PC-3 (cell line): ENCODE results near the gene HDAC8. TPM values are rescaled to one million over a fixed set of nuclear protein-coding genes. Genes with fewer than 3 reads are reported as not detected.

Experiments
- ATAC-seq: fragments of 200-7000 bp; cut with Tn5 transposase; 2 replicates; pipeline ENCODE4 v1.9.1; 2020; ENCODE audit warnings: mild to moderate bottlenecking, moderate library complexity
- BruUV-seq: library from RNA; stranded (reverse); fragments of 400-500 nt; replicated peaks from 2 replicates; lab custom pipeline; 2021; lab: Mats Ljungman, UMichigan
- CTCF ChIA-PET: fragments of 300-600 bp; sonication (Branson Sonifier 250); formaldehyde crosslinking; loops from one replicate; lab custom pipeline; 2022; ENCODE audit warnings: antibody characterized with exemption; lab: Charles Lee
- POLR2A ChIA-PET: fragments of 300-600 bp; sonication (Branson Sonifier 250); formaldehyde crosslinking; loops from one replicate; lab custom pipeline; 2022; ENCODE audit warnings: antibody characterized with exemption; ENCODE audit not compliant: unreplicated experiment; lab: Charles Lee
- DNase-seq: peaks from one replicate; pipeline ENCODE4 v3.0.0-alpha.2; 2015
- H2AFZ ChIP-seq: fragments of 300-600 bp; sonication (generic); 2 replicates; pipeline ENCODE4 v1.6.0; 2016; ENCODE audit warnings: antibody characterized with exemption, low read length
- H3F3A ChIP-seq: fragments of 300-600 bp; sonication (generic); one replicate; pipeline ENCODE4 v1.6.0; 2017; ENCODE audit warnings: antibody characterized with exemption, low read length, control low read depth, mild to moderate bottlenecking; ENCODE audit not compliant: unreplicated experiment
- H3K27ac ChIP-seq: fragments of 300-600 bp; sonication (generic); 2 replicates; pipeline ENCODE4 v1.5.1; 2016; ENCODE audit warnings: mild to moderate bottlenecking, low read length
- H3K27me3 ChIP-seq: fragments of 300-600 bp; sonication (generic); 2 replicates; pipeline ENCODE4 v1.6.1; 2016; ENCODE audit warnings: low read length, mixed read lengths
- H3K36me3 ChIP-seq: fragments of 300-600 bp; sonication (generic); 2 replicates; pipeline ENCODE4 v1.6.1; 2016; ENCODE audit warnings: low read depth, mixed run types, low read length, mixed read lengths
- H3K4me1 ChIP-seq: fragments of 300-600 bp; sonication (generic); 2 replicates; pipeline ENCODE4 v1.5.1; 2016; ENCODE audit warnings: low read length; ENCODE audit not compliant: insufficient read depth
- H3K4me2 ChIP-seq: fragments of 300-600 bp; sonication (generic); 2 replicates; pipeline ENCODE4 v1.6.0; 2016; ENCODE audit warnings: low read length
- H3K4me3 ChIP-seq: fragments of 300-600 bp; sonication (generic); 2 replicates; pipeline ENCODE4 v1.5.1; 2016; ENCODE audit warnings: mild to moderate bottlenecking, low read length, mixed read lengths
- H3K79me2 ChIP-seq: fragments of 300-600 bp; sonication (generic); 2 replicates; pipeline ENCODE4 v1.6.1; 2017; ENCODE audit warnings: low read length, mixed read lengths
- H3K9ac ChIP-seq: fragments of 300-600 bp; sonication (generic); 2 replicates; pipeline ENCODE4 v1.6.0; 2016; ENCODE audit warnings: mild to moderate bottlenecking, low read length
- H3K9me2 ChIP-seq: fragments of 300-600 bp; sonication (generic); replicated peaks from 2 replicates; pipeline ENCODE4 v1.6.1; 2016; ENCODE audit warnings: mixed run types, low read length, mixed read lengths
- H3K9me3 ChIP-seq: fragments of 300-600 bp; sonication (generic); 2 replicates; pipeline ENCODE4 v1.6.1; 2016; ENCODE audit warnings: low read length, mixed read lengths
- H4K20me1 ChIP-seq: fragments of 300-600 bp; sonication (generic); 2 replicates; pipeline ENCODE4 v1.6.1; 2016; ENCODE audit warnings: low read length, mixed read lengths
- EZH2 ChIP-seq: fragments of 300-600 bp; sonication (generic); IDR thresholded peaks from one replicate; pipeline ENCODE4 v1.6.1; 2017; ENCODE audit warnings: antibody characterized with exemption, mild to moderate bottlenecking, low read length; ENCODE audit not compliant: unreplicated experiment
- EZH2phosphoT487 ChIP-seq: fragments of 300-600 bp; sonication (generic); IDR thresholded peaks from 2 replicates; pipeline ENCODE4 v1.6.1; 2018; ENCODE audit warnings: mild to moderate bottlenecking, antibody characterized with exemption, low read length, borderline replicate concordance
- intact Hi-C: fragments of 100-400 bp; cut with micrococcal nuclease; formaldehyde crosslinking; loops from 2 replicates; pipeline ENCODE4 v1.9.0; 2023
- total RNA-seq: library from RNA; depleted of rRNA; stranded (reverse); fragments of >200 nt; gene quantifications from 2 replicates; pipeline ENCODE4 v1.2.3, GENCODE V29; 2014
- TF ChIP-seq, protein P1 (sequence below): fragments of 300-600 bp; sonication (generic); conservative IDR thresholded peaks from 2 replicates; pipeline ENCODE4 v1.5.1; 2017; ENCODE audit warnings: antibody characterized with exemption, low read depth, mild to moderate bottlenecking, low read length

The HDAC8 gene
- total RNA-seq, 1 experiment from 2014 or later, result 40.5 TPM

- ChIA-PET CTCF (no interaction called here), POLR2A (no interaction called here)
- Histone ChIP-seq H3K9ac (no peak overlapping the region), H3K79me2 (no peaks in the 10 kb centered on the region), H2AFZ (no peak overlapping the region), H3K4me3 (no peak overlapping the region), H3K4me1 (no peaks in the 10 kb centered on the region), H3K9me2 (no peaks in the 10 kb centered on the region), H4K20me1 (no peaks in the 10 kb centered on the region), H3K9me3 (no peaks in the 10 kb centered on the region), H3K27ac (no peak overlapping the region), H3F3A (no peaks in the 10 kb centered on the region), H3K27me3 (no peaks in the 10 kb centered on the region), H3K4me2 (no peak overlapping the region), H3K36me3 (peaks cover 3% of the 10 kb centered on the region; the same call in 1 of the 2 replicates)
- DNase-seq (no peak), ATAC-seq (no peak)
- BruUV-seq, result no TSS peak
- TF ChIP-seq, protein P1, sequence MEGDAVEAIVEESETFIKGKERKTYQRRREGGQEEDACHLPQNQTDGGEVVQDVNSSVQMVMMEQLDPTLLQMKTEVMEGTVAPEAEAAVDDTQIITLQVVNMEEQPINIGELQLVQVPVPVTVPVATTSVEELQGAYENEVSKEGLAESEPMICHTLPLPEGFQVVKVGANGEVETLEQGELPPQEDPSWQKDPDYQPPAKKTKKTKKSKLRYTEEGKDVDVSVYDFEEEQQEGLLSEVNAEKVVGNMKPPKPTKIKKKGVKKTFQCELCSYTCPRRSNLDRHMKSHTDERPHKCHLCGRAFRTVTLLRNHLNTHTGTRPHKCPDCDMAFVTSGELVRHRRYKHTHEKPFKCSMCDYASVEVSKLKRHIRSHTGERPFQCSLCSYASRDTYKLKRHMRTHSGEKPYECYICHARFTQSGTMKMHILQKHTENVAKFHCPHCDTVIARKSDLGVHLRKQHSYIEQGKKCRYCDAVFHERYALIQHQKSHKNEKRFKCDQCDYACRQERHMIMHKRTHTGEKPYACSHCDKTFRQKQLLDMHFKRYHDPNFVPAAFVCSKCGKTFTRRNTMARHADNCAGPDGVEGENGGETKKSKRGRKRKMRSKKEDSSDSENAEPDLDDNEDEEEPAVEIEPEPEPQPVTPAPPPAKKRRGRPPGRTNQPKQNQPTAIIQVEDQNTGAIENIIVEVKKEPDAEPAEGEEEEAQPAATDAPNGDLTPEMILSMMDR, result no peak
- TF ChIP-seq EZH2phosphoT487, result no peak
- TF ChIP-seq EZH2, result no peak
- intact Hi-C loops, result no loop called here
Measured at GRCh38 chrX:72487661-72488060, 85.0 kb downstream of the HDAC8 start.

DNA sequence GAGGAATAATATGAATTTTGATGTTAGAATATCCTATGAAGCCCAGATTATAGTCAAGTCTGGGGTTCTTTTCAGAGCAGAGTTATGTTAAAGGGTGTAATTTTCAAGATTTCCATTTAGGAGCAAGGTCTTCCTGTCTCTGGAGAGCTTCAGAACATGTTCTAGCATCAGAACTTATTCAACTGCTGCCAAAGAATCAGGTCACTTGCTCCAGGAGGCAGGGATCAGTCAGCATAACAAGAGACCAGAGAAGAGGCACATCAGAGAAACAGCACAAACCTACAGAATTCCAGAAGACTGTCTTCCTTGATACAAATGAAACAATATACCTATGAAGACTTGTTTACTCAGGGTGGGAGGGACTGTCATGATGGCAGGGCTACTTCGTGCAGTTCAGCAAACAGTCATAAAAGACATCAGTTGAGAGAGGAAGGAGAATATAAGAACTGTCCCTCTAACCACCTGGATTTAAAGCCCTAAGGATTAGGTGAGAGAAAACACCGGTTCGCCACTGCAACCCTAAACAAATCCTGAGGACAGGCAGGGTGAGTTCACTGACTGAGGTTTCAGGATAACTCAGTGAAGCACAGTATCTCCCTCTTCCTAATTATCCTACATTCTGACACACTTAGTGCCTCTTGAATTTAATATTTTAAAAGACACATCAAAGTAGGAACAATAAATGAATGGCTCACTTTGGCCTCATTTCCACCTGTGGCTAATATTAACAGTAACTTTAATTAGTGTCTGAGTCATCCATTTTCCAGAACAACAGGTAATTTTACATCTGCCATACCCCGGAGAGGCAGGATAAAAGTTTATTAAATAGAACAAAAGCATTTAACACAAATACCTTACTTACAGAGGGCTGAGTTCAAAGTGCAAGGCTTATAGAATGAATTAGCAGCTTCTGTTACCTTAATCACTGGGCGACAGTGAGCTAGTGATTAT, 93.0 kb downstream of the HDAC8 start:
- ATAC-seq, result peak; percentile 96
- Histone ChIP-seq H3K27ac (peak overlapping the region; percentile 20; the same call in 1 of the 2 replicates), H3K36me3 (no peaks in the 10 kb centered on the region), H3K4me2 (peak overlapping the region; percentile 49; the same call in 1 of the 2 replicates), H3K9ac (no peak overlapping the region), H3K27me3 (no peaks in the 10 kb centered on the region), H3K79me2 (no peaks in the 10 kb centered on the region), H3F3A (no peaks in the 10 kb centered on the region), H3K9me3 (no peaks in the 10 kb centered on the region), H4K20me1 (no peaks in the 10 kb centered on the region), H3K4me3 (no peak overlapping the region), H2AFZ (no peak overlapping the region), H3K4me1 (peaks cover 13% of the 10 kb centered on the region), H3K9me2 (no peaks in the 10 kb centered on the region)
- DNase-seq, result peak; percentile 45
- no TSS peak for BruUV-seq
- intact Hi-C loops, result no loop called here
- CTCF ChIA-PET, result no interaction called here
- TF ChIP-seq, protein P1, result no peak
- TF ChIP-seq EZH2, result no peak
- POLR2A ChIA-PET, result no interaction called here

- no peak overlapping the region for H3K4me2 ChIP-seq
- no peaks in the 10 kb centered on the region for H3F3A ChIP-seq
- H3K9me2 ChIP-seq, result no peaks in the 10 kb centered on the region
- H3K79me2 ChIP-seq, result no peaks in the 10 kb centered on the region
- H4K20me1 ChIP-seq, result no peaks in the 10 kb centered on the region
- CTCF ChIA-PET, result no interaction called here
- intact Hi-C loops, result no loop called here
- no peak overlapping the region for H3K27ac ChIP-seq
- BruUV-seq, result no TSS peak
- DNase-seq, result no peak
- ATAC-seq, result no peak
- no peak overlapping the region for H2AFZ ChIP-seq
- POLR2A ChIA-PET, result no interaction called here
- H3K9me3 ChIP-seq, result no peaks in the 10 kb centered on the region
- TF ChIP-seq EZH2phosphoT487, result no peak
- no peak for TF ChIP-seq EZH2
- TF ChIP-seq, protein P1, result no peak
- H3K4me3 ChIP-seq, result no peak overlapping the region
- no peaks in the 10 kb centered on the region for H3K27me3 ChIP-seq
- H3K4me1 ChIP-seq, result peaks cover 13% of the 10 kb centered on the region
- H3K9ac ChIP-seq, result no peak overlapping the region
- H3K36me3 ChIP-seq, result no peaks in the 10 kb centered on the region
Measured at GRCh38 chrX:72478853-72479252, 93.8 kb downstream of the HDAC8 start.
